HCT116 (cell line): ENCODE results near the gene KRT85.

Source experiments
- EZH2phosphoT487 ChIP-seq: fragments of 200-600 bp; IDR thresholded peaks from 2 replicates; pipeline ENCODE4 v1.6.1; 2018; ENCODE audit warnings: antibody characterized with exemption, borderline replicate concordance
- SIN3A ChIP-seq: IDR thresholded peaks from 2 replicates; pipeline ENCODE4 v1.6.1; 2012; ENCODE audit warnings: low read depth
- SP1 ChIP-seq: IDR thresholded peaks from 2 replicates; pipeline ENCODE4 v1.6.1; 2012; ENCODE audit warnings: low read depth
- YY1 ChIP-seq: IDR thresholded peaks from 2 replicates; pipeline ENCODE4 v1.6.1; 2011; ENCODE audit warnings: low read length, low read depth, moderate library complexity, mild to moderate bottlenecking; ENCODE audit not compliant: insufficient replicate concordance; ENCODE audit errors: extremely low read depth
- ZFX ChIP-seq: fragments of 450-650 bp; IDR thresholded peaks from 2 replicates; pipeline ENCODE4 v1.6.1; 2017
- TF ChIP-seq, protein P1 (sequence below), 3 experiments: fragments of 200-600 bp in 1 of 3; sonication (generic) in 1 of 3; IDR thresholded peaks in 2 of 3; conservative IDR thresholded peaks in 1 of 3; 2 replicates each; pipeline ENCODE4 v1.5.1; 2012 to 2017; ENCODE audit warnings: low read depth in 2 of 3, low read length in 2 of 3, antibody characterized with exemption in 1 of 3, borderline replicate concordance in 1 of 3, control low read depth in 1 of 3, mild to moderate bottlenecking in 1 of 3, mixed read lengths in 1 of 3, mixed run types in 1 of 3, moderate library complexity in 1 of 3; ENCODE audit not compliant: insufficient read depth in 1 of 3

DNA sequence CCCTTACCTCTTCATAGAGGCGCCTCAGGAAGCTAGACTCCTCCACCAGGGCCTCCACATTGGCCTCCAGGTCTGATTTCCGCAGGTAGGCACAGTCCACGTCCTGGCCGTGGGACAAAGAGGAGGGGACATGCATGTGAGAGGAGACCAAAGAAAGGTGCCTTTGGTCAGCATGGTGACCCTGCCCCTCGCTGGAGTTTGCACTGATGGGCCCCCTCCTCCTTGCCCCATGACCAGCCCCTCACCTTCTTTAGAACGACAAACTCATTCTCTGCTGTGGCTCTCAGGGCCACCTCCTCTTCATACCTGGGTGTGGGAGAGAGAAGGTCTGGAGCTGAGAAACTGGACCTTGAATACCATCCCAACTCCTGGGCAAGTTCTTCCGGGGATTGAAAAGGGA, 3.2 kb downstream of the KRT85 start:
- TF ChIP-seq, protein P1, sequence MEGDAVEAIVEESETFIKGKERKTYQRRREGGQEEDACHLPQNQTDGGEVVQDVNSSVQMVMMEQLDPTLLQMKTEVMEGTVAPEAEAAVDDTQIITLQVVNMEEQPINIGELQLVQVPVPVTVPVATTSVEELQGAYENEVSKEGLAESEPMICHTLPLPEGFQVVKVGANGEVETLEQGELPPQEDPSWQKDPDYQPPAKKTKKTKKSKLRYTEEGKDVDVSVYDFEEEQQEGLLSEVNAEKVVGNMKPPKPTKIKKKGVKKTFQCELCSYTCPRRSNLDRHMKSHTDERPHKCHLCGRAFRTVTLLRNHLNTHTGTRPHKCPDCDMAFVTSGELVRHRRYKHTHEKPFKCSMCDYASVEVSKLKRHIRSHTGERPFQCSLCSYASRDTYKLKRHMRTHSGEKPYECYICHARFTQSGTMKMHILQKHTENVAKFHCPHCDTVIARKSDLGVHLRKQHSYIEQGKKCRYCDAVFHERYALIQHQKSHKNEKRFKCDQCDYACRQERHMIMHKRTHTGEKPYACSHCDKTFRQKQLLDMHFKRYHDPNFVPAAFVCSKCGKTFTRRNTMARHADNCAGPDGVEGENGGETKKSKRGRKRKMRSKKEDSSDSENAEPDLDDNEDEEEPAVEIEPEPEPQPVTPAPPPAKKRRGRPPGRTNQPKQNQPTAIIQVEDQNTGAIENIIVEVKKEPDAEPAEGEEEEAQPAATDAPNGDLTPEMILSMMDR (IDR thresholded peaks at IDR 0.05 in 2 of 3, conservative IDR thresholded peaks at IDR 0.05 in 1 of 3; ENCODE audit: borderline replicate concordance in 1 of 3, insufficient read depth in 1 of 3, low read depth in 2 of 3, low read length in 2 of 3) = no peak
- TF ChIP-seq SIN3A (no peak), EZH2phosphoT487 (no peak), ZFX (no peak), SP1 (no peak), YY1 (no peak)
